Testis (tissue), 3 donors: Measurements from ENCODE around the gene FAXC. TPM values are rescaled to one million over a fixed set of nuclear protein-coding genes. Genes with fewer than 3 reads are reported as not detected.
"Not testable (repeated sequence)": the region's sequence is repeated elsewhere in the genome, so short reads cannot be mapped to it uniquely, and the experiment has no call there.

Experiments used
- DNase-seq: peaks from one replicate; pipeline ENCODE4 v3.0.0-alpha.2; 2019
- H3K27ac ChIP-seq, 2 donors: fragments of 200-600 bp; sonication (generic); one replicate each; pipeline ENCODE4 v1.5.1; 2019
- H3K27me3 ChIP-seq: fragments of 200-600 bp; sonication (generic); one replicate; pipeline ENCODE4 v1.5.1; 2019
- H3K36me3 ChIP-seq: fragments of 200-600 bp; sonication (generic); one replicate; pipeline ENCODE4 v1.5.1; 2017; ENCODE audit warnings: low read depth; ENCODE audit errors: missing control alignments
- H3K4me1 ChIP-seq: fragments of 200-600 bp; sonication (generic); one replicate; pipeline ENCODE4 v1.5.1; 2019
- H3K4me3 ChIP-seq, 2 donors: fragments of 200-600 bp; sonication (generic); one replicate each; pipeline ENCODE4 v1.5.1; 2017 to 2019
- H3K9me3 ChIP-seq: fragments of 200-600 bp; sonication (generic); one replicate; pipeline ENCODE4 v1.5.1; 2017
- CTCF ChIP-seq, 3 experiments: fragments of 450-650 bp in 2 of 3; fragments of 200-600 bp in 1 of 3; sonication (generic) in 1 of 3; IDR thresholded peaks; one replicate each; pipeline ENCODE4 v1.5.1; 2016 to 2019; ENCODE audit warnings: antibody characterized with exemption in 3 of 3, mild to moderate bottlenecking in 2 of 3, moderate library complexity in 1 of 3
- POLR2A ChIP-seq: fragments of 450-650 bp; IDR thresholded peaks from one replicate; pipeline ENCODE4 v1.6.1; 2017; ENCODE audit warnings: antibody characterized with exemption, mild to moderate bottlenecking, moderate library complexity
- WGBS, 2 donors: methylation state at CpG; one replicate each; pipeline ENCODE4 v1.1.5; 2018; 5-methylcytosine and 5-hydroxymethylcytosine counted together
- intact Hi-C: fragments of 100-400 bp; cut with DNase I; formaldehyde crosslinking; loops from one replicate; pipeline ENCODE4 v1.15.1; 2023; ENCODE audit warnings: low total_unique reads
- polyA plus RNA-seq: library from polyadenylated mRNA; stranded (reverse); fragments of 350-450 nt; fragmentation: Illumina TruSeq; extraction: RNeasy Lipid Tissue Mini Kit (QIAGEN cat#74804); gene quantifications from one replicate; pipeline ENCODE4 v1.2.3, GENCODE V29; 2014; ENCODE audit warnings: low read depth, low replicate concordance; ENCODE audit not compliant: insufficient read depth
- total RNA-seq, 2 donors: library from RNA; depleted of rRNA; stranded (reverse); fragments of >200 nt; gene quantifications; one replicate each; pipeline ENCODE4 v1.2.3, GENCODE V29; 2016

The FAXC gene
- total and polyA plus RNA-seq, 3 donors from 2014 or later: 2.7 to 5.9 (median 5.0) TPM

- H3K9me3 ChIP-seq: no peaks in the 10 kb centered on the region
- H3K27ac ChIP-seq: no peak overlapping the region
- no peaks in the 10 kb centered on the region for H3K4me1 ChIP-seq
- no peaks in the 10 kb centered on the region for H3K36me3 ChIP-seq
- TF ChIP-seq POLR2A (no peak), CTCF (IDR thresholded peaks at IDR 0.05) (no peak)
- intact Hi-C loops: no loop called here
- 81 to 98% methylated on average over 9 to 10 of the region's 10 CpGs for WGBS, 2 donors
- H3K27me3 ChIP-seq: no peaks in the 10 kb centered on the region
- no peak overlapping the region for H3K4me3 ChIP-seq
- no peak for DNase-seq
Observed at GRCh38 chr6:99346595-99346994, 2.9 kb downstream of the FAXC start.

- Histone ChIP-seq H3K4me3 (no peak overlapping the region), H3K27ac (no peak overlapping the region), H3K36me3 (no peaks in the 10 kb centered on the region), H3K9me3 (no peaks in the 10 kb centered on the region), H3K4me1 (no peaks in the 10 kb centered on the region), H3K27me3 (no peaks in the 10 kb centered on the region)
- intact Hi-C loops: no loop called here
- no peak for DNase-seq
- 85 to 89% methylated on average over 4 of the region's 4 CpGs for WGBS, 2 donors
- TF ChIP-seq POLR2A (no peak), CTCF (IDR thresholded peaks at IDR 0.05) (no peak)
Observed at GRCh38 chr6:99345164-99345563, 4.3 kb downstream of the FAXC start.

- H3K27ac ChIP-seq: no peak overlapping the region
- TF ChIP-seq POLR2A (no peak), CTCF (IDR thresholded peaks at IDR 0.05) (no peak)
Observed at GRCh38 chr6:99344289-99344688, 5.2 kb downstream of the FAXC start.

GRCh38 chr6:99341862-99342455 lies 7.5 kb downstream of the FAXC start:
- intact Hi-C loops: no loop called here
- no peak for DNase-seq
- Histone ChIP-seq H3K36me3 (no peaks in the 10 kb centered on the region), H3K4me1 (no peaks in the 10 kb centered on the region), H3K27ac (no peak overlapping the region), H3K27me3 (no peaks in the 10 kb centered on the region), H3K9me3 (no peaks in the 10 kb centered on the region), H3K4me3 (no peak overlapping the region)
- 88 to 89% methylated on average over 5 of the region's 5 CpGs for WGBS, 2 donors
- TF ChIP-seq CTCF (IDR thresholded peaks at IDR 0.05) (no peak), POLR2A (no peak)

More at GRCh38 chr6:99344289-99344688, 5.2 kb downstream of the FAXC start:
- H3K27me3 ChIP-seq: no peaks in the 10 kb centered on the region
- H3K4me3 ChIP-seq: no peak overlapping the region
- WGBS, 2 donors: 56 to 86% methylated on average over 3 of the region's 3 CpGs
- no peaks in the 10 kb centered on the region for H3K9me3 ChIP-seq
- H3K4me1 ChIP-seq: no peaks in the 10 kb centered on the region
- no peaks in the 10 kb centered on the region for H3K36me3 ChIP-seq
- DNase-seq: no peak
- intact Hi-C loops: no loop called here

- TF ChIP-seq POLR2A (no peak), CTCF (IDR thresholded peaks at IDR 0.05) (no peak)
- Histone ChIP-seq H3K36me3 (no peaks in the 10 kb centered on the region), H3K27me3 (no peaks in the 10 kb centered on the region), H3K9me3 (no peaks in the 10 kb centered on the region), H3K4me3 (no peak overlapping the region), H3K4me1 (no peaks in the 10 kb centered on the region), H3K27ac (no peak overlapping the region)
- no peak for DNase-seq
- intact Hi-C loops: no loop called here
- WGBS, 2 donors: 64 to 73% methylated on average over 2 of the region's 2 CpGs
Observed at GRCh38 chr6:99338188-99338587, 11.3 kb downstream of the FAXC start.

- H3K4me3 ChIP-seq, H3K36me3 ChIP-seq, H3K9me3 ChIP-seq, intact Hi-C loops, H3K27me3 ChIP-seq, H3K4me1 ChIP-seq, H3K27ac ChIP-seq, DNase-seq: not testable (repeated sequence)
- WGBS, 2 donors: 87 to 88% methylated on average over 6 of the region's 6 CpGs
Observed at GRCh38 chr6:99335298-99335697, 14.2 kb downstream of the FAXC start.
